SW 1271 (cell line): Measurements from ENCODE around the gene GNLY.
"Not testable (repeated sequence)": the region's sequence is repeated elsewhere in the genome, so short reads cannot be mapped to it uniquely, and the experiment has no call there.

Experiments
- DNase-seq, 2 experiments: peaks; one replicate each; lab custom pipeline; 2025; lab: John Stamatoyannopoulos, UW

Gene GNLY

DNA sequence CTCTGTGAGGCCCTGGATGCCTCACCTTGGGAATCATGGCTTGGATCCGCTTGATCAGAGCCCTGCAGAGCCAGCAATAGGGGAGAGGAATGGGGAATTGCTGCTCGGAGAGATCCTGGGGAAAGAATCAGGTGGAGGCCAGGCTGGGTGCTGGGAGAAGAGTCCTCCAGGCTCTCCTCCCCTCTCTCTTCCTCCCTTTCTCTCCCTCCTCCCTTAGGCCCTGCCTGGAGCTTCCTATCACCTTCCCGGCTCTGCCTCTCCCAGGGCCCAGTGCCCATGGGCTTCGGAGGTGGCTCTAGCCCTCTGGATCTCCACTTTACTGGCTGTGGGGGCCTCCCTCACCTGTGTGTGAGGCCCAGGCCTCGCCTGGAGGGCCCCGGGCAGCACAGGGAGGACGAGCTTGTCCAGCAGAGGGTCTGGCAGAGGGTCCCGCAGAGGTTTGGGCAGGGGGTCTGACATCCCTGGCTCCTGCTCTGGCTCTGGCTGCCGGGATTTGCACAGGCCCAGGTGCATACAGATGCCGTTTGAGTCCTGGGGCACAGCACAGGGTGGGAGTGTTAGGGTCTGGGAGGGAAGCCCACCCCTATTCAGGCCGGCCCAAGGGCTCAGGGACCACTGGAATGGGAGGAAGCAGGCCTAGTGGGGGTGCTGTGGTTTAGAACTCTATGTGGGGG is 28.8 kb upstream of the GNLY start:
- DNase-seq, result no peak

DNA sequence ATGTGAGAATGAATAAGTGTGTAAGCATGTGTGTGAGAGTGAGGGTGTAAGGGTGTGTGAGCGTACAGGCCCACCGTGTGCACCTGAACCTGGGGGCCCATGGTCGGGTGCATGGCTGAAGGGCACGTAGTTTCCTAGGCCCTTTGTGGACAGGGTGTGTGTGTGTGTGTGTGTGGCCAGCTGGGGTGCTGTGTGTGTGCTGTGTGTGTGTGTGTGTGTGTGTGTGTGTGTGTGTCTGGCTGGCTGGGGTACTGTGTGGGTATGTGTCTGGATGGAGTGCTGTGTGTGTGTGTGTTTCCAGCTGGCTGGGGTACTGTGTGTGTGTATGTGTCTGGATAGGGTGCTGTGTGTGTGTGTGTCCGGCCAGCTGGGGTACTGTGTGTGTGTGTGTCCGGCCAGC is 28.1 kb upstream of the GNLY start:
- DNase-seq, result no peak

- no peak for DNase-seq
Measured at GRCh38 chr2:85666435-85667316, 27.5 kb upstream of the GNLY start.

- no peak for DNase-seq
Measured at GRCh38 chr2:85667561-85668008, 26.6 kb upstream of the GNLY start.

DNA sequence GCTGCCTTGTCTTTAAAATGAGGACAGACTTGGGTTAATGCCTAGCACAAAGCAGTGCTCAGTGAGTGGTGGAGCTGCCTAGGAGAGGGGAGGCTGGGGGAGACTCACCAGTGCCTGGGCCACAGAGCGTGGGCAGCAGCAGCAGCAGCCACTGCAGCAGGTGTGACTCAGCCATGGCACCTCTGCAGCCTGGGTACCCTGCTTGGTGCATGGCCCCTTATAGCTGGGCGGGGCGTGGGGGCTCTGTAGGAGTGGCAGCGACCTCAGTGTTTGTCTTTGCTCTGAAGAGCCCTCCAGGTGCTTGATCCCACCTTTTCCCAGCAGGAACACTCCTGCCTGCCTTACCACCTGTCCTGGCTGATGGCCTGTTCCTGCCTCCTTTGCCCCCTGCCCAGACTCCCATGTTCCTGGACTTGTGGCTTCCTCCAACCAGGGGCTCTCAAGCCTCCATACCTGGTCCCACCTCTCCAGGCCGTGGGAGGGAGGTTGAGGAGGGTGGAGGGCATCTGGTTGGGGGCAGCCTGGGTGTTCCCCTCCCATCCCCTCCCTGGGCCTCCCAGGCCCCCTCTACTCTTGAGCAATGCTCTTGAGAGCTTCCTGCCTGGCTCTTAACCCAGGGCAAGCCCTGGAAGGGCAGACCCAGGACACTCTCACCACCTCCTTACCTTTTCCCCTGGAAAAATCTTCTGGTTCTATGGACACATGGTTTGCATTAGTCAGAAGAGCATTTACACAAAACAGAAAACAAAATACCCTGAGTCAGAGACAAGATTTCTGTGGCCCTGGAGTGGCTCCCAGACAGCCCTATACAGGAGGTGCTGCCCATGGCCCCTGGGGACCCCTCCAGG is 25.9 kb upstream of the GNLY start, which contains the start of gene SFTPB:
TSS of gene SFTPB (minus strand) at position 191 of the 848 bp plus-strand sequence. CDS start at position 175, 16 bp downstream.
- DNase-seq, result no peak

DNA sequence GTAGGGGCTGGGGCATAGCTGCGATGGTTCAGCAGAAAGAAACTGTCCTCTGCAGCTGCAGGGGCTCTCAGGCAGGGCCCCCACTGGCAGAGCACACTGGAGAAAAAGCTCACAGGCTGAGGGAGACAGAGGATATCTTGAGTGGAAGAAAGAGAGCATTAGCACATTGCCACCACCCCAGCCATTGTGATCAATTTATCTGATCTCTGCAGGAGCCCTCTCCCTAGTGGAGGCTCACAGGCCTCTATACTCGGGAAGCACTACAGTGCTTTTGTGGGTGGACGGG is 25.4 kb upstream of the GNLY start:
- DNase-seq, result no peak

GRCh38 chr2:85669549-85669948 is 24.6 kb upstream of the GNLY start:
- DNase-seq, result no peak

DNA sequence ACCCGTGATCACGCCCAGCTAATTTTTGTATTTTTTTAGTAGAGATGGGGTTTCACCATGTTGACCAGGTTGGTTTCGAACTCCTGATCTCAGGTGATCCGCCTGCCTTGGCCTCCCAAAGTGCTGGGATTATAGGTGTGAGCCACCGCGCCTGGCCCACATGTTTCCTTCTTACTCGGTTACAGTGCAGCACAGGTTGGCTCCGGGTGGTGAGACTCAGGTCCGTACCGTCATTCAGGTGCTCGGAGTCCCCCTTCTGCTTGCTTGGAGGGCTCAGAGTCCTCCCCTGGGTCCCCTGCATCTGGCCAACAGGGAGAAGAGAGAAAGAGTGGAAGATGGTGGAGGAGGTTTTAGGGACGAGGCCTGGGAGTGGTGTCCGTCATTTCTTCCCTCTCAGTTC is 23.7 kb upstream of the GNLY start:
- not testable (repeated sequence) for DNase-seq

- no peak for DNase-seq
Measured at GRCh38 chr2:85672456-85672855, 21.7 kb upstream of the GNLY start.

- no peak for DNase-seq
Measured at GRCh38 chr2:85673716-85674375, 20.3 kb upstream of the GNLY start.

DNA sequence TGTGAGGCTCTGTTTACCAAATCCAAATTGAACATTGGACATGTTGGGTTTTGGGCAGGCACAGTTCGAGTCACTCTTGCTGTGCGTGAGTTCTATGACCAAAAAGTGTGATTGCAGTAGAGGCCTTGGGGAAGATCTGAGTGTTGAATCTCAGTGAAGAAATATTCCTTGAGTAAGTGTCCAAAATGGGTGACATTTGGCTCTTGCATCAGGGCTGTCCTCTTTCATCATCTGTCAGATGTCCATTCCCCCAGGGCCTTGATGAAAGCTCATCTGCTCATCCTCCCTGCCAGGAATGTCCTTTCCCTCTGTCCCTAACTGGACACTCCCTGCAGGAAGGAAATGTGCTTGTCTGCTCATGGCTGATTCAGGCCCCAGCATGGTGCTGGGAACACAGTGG is 19.7 kb upstream of the GNLY start:
- DNase-seq, result no peak

DNA sequence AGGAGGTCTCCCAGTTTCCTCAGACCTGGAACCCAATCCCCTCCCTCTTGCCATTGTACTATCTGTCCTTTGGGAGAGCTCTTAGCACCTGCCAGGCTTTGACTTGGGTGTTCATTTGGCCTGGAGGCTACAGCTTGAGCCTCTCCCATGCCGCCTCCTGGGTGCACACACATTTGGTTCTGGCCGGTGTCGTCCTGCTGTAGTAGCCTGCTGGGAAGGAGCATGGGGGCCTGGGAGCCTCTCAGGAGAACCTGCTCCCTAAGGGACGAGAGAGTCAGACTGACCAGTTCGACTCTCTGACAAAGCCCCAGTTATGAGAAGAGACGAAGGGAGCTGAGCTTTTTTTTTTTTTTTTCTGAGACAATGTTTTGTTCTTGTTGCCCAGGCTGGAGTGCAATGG is 18.7 kb upstream of the GNLY start:
- no peak for DNase-seq

DNA sequence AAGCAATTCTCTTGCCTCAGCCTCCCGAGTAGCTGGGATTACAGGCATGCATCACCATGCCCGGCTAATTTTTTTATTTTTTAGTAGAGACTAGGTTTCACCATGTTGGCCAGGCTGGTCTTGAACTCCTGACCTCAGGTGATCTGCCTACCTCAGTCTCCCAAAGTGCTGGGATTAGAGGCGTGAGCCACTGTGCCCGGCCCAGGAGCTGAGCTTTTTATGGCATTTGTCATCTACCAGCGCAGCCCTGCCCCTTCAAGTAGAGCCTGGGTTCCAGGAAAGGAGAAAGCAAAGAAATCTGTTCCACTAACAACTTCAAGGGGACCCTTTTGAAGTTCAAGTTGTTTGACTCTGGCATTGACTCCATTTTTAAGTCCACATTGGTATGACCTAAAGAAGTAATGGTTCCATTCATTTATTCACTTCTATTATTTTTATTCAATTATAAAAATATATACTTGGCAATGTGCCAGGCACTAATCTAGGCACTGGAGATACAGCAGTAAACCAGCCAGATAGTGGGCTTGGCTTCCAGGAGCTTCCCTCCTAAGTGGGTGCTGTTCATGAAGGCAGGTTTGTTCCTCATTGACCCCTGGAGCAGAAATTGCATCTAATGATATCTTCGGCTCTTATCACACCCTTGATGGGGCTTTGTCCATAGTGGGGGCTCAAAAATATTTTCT is 18.2 kb upstream of the GNLY start:
- no peak for DNase-seq

DNA sequence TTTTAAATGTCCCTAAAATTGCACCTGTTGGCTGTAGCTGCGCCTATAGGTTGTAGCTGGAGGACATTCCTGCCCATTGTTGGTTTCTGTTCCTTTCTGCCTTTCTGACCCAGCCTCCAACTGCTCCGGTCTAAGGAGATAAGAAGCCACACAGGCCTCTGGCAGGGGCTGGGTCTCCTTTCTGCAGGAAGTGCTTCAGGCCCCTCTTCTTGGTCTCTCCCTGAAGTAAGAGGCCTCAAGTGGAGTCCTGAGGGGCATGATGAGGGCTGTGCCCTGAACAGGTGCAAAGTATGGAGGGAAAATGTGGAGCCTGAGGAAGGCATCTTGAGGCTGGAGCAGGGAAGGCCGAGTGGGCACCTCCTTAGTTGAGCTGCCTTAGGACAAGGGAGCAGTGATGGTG is 15.8 kb upstream of the GNLY start:
- no peak for DNase-seq

- DNase-seq, result peak in 1 of 2 experiments; percentile 53
Measured at GRCh38 chr2:85678794-85679672, 15.1 kb upstream of the GNLY start.

DNA sequence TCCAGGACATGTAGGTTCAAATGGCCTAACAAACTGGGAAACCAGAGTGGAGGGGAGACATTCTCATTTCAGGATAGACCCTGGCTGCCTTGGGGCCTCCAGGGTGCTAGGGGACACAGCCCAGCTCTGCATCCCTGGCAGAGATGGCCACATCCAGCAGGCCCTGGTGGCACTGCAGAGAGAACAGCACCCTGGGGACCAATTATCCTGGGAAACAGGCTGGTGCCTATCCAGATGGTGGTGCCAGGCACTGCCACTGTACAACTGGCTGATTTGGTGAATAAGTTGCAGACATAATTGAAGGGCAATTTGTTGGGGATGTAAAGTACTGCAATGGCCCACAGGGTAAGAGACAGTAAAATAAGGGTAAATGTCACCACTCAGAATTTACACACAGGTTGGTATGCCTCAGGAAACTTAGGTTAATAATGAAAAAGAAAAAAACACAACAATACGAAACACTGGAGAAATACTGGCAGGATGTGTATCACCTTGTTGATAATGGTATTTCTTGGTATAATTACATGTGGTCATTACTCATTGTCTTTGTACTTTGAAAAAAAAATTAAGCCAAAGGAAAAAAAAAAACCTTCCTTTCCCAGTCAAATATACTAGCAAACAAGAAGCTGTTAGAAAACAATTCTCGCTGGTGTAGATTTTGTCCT is 13.3 kb upstream of the GNLY start:
- DNase-seq, result no peak

DNA sequence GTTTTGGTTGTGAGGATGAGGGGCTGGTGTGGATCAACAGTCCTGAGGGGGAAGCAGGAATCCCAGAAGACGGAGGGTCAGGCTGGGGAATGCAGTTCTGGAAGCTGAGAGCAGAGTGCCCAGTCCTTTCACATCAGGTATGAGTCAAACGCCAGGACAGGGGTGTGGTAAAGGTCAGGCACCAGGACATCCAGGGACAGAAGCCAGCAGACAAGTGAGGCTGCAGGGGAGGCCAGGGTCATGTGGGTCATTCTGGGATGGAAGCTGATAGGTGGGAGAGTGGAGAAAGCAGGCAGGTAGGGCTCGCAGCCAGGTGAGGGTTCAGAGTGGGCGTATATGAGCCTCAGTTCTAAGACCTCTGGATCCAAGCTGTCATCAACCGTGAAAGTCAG is 12.8 kb upstream of the GNLY start:
- DNase-seq, result no peak

DNA sequence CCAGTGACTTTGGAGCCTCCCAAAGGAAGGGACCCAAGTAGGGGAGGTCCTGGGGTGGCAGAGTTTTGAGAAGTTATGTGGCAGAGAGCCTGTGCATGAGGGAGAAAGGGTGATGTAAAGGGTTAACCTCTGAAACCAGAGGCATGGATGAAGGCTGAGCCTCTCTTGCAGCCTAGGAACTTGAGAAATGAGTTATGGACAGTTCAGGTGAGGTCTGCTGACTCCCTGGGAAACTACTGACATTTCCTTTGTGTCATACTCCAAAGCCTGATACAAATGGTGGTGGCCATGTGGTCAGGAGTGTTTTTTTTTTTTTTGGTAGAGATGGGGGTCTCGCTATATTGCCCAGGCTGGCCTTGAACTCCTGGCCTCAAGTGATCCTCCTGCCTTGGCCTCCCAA is 12.4 kb upstream of the GNLY start:
- DNase-seq, result no peak

DNA sequence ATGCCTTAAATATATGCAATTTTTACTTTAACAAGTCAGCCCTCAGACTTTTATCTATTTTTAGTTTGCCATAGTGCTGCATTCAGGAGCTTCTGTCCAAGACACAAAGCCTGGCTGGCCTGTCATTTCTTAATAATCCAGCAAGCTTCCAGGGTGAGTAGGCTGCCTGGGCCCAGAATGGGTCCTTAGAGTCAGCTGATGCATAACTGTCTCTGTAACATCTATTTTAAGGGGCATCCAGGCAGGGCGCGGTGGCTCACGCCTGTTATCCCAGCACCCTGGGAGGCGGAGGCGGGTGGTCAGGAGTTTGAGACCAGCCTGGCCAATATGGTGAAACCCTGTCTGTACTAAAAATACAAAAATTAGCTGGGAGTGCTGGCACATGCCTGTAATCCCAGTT is 11.8 kb upstream of the GNLY start:
- no peak for DNase-seq

GRCh38 chr2:85684380-85684779 is 9.8 kb upstream of the GNLY start:
- no peak for DNase-seq
